DMS53 treated with DMSO at 0.1 percent for 48 hours (cell line): ENCODE results near the gene BLNK.

Source experiments
- DNase-seq: peaks from one replicate; lab custom pipeline; 2025; ENCODE audit not compliant: unreplicated experiment; lab: John Stamatoyannopoulos, UW

BLNK gene

DNA sequence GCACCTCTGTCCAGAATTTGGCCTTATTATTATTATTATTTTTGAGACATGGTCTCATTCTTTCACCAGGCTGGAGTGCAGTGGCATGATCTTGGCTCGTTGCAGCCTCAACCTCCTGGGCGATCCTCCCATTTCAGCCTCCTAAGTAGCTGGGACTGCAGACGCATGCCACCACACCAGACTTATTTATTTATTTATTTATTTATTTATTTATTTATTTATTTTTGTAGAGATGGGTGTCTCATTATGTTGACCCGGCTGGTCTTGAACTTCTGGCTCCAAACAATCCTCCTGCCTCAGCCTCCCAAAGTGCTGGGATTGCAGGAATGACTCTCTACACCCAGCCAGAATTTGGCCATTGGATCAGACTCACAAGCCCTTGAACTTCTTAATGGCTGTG lies 6.4 kb downstream of the BLNK start:
- DNase-seq, result no peak

DNA sequence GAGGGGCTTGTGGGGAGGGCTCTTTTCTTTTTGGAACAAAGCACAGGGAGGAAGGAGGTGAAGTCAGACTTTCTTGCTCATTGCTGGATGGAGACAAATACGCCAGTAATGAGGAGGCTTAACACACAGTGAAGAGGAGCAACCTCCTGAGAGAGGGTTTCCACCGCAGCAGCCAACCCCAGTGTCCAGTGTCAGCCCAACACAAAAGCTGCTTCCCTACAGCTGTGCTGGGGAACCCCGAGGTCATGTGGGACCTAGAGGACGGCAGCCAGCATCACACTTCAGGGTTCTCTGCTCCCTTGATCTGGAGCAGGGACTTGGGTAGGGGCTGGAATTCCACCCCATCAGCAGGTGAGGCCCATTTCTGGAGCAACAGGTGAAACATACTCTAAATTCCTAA lies 7.7 kb downstream of the BLNK start:
- DNase-seq, result no peak

DNA sequence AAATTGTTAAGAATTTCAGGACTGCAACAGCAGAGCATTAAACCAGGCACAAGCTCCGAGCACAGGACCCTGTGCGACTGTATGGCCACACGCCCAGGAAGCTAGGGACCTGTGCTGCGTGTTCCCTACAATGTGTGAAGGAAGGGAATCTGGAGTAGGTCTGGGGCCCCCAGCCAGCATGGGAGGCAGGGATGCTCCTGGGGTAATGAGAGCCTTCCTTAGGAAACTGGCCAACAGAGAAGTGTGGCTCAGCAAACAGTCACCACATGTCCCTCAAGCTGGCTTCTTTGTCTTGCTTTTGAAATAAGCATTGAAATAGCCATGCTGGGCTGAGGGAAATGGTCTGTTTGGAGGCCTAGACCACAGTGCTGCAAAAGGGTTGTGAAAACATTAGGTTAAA lies 8.2 kb downstream of the BLNK start:
- no peak for DNase-seq

DNA sequence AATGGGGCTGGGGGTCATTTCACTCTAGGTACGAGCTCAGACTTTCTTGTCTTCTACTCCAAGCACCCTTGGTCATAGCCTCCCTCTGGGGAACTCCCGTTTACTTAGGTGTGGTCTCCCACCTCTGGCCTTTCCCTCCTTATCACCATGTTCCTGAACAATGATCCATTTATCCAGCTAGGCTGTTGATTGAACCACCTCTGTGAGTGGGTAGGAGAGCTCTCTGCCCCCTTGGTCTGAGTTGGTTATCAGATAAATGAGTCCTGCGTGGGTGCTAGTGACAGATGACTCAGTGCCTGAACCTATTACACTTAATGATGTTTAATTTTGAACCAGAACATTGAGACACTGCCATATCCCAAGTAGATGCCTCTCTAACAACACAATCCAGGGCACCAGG lies 9.4 kb downstream of the BLNK start:
- DNase-seq, result no peak

DNA sequence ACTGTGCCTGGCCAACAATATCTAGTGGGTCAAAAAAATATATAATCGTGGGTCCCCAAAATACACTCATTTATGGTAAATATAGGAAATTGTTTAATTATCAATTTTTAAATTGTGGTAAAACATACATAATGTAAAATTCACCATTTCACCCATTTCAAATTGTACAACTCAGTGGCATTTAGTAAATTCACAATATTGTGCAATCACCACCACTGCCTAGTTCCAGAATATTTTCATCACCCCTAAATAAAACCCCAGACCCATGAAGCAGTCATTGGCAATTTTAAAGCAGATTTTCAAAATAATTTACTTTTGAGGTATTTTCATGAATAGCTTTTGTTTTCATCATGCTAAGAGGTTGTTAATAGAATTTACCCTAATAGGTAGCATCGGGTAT lies 10.2 kb downstream of the BLNK start:
- no peak for DNase-seq

DNA sequence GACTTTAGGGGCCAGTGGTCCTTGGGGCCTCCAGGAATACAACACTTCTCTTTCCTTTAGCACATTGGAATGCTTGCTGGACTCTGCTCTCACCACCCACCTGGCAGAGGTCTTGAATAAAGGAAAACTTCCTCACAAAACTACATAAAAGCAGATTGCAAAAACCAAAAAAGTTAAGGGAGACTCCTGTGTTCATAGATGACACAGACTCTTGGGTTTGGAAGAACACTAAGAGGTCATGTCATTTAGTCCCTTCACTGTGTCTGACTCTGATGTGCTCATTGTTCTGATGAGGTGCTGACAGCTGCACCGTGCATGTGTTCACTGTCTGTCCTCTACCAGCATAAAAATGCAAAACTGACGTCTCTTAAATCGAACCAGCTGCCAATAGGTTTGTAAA lies 11.4 kb downstream of the BLNK start:
- no peak for DNase-seq

DNA sequence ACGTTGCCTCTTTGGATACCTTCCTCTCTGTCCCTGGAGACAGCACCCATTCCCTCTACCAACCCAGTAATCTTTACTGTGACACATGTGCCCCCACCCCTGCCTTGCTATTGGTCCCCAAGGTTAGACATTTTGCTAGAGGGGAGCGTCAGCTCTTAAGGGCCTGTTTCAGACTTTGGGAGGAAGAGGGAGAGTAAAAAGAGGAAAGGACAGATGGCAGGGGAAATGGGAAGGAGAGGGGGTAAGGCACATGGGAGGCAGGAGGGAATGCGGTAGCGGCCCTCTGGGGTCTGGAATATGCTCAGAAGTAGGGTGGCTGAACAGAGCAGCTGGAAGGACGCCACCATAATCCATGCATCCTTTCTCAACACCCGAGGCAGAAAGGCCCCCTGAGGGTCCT lies 12.2 kb downstream of the BLNK start:
- DNase-seq, result no peak

DNA sequence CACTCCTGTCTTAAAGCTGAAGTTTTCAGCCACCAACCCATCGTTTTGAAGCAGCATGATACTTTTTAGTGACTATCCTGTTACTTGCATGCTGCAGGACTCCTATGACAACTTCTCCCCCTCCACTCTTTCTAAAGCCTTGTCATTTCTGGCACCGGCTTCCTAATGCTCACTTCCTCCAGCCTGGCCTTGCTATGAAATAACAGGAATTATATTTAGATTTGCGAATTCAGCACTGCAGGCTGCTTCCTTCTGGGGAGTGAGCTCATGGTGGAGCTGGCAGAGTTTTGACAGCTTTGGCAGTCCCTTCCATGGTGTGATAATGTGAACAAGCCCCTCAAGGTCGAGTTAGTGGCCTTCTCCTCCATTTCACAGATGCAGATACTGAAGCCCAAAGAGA lies 13.4 kb downstream of the BLNK start:
- no peak for DNase-seq

DNA sequence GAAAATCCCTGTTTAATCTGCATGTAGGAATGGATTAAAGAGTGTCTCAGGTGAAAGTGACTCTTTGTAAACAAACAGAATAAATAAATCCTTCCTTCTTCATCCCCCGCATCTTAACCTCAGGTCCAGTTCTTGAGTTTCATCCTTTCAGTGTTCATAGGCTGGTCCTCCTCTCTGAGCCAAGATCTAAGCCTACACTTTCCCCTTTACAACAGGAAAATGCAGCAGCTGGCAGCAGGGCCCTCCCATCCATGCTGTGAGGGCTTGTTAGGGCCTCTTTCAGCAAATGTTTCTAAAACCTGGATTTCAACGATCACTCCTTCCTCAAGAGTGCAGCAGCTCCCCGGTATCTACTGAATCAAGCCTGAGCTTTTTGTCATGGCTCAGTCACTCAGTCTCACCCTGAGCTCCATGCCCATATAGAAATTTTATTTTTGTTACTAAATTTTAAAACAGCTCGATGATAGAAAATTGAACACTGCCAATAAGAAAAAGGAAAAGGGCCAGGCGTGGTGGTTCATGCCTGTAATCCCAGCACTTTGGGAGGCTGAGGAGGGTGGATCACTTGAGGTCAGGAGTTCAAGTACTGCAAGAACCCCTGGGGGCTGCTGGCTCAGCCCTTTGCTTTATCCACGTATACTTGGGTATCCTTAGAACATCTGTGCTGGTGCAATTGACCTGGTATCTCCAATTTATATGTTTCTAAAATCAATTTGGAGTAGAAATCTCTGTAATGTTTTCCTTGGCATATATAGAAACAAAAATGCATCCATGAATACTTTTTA lies 15.6 kb downstream of the BLNK start:
- DNase-seq, result no peak

DNA sequence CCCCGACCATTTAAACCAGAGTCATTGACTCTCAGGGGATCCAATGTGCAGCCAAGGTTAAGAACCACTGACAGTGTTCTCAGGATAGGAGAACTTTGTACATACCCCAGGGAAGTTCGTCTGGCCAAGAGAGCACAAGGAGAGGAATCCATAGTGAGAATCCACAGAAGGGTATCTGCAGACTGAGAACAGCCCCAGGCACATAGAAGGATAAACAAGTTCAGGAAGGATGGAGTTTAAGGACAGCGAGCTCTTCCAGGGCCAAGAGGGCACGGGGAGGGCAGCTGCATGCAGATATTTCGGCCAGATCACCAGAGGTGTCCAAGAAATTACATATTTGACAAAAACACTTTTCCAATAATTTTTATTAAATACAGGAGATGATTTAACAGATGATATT lies 16.4 kb downstream of the BLNK start:
- no peak for DNase-seq

DNA sequence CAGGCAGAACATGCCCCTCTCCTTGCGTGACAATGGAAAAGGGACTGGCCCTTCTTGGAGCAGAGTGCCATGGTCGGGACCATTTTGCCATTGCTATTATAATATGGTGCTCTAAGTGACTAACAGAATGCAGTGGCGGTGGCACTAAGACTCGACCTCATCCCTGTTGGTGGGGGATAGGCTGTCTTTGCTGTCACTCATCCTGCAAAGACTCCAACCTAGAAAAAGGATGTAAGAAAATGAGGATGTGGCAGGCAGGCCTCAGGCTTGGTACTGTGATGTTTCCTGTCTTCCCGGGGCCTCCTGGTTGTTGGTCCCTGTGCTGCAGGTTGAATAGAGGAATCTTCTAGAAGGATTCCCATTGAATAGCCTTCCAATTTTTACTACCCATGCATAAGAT lies 18.6 kb downstream of the BLNK start:
- no peak for DNase-seq

DNA sequence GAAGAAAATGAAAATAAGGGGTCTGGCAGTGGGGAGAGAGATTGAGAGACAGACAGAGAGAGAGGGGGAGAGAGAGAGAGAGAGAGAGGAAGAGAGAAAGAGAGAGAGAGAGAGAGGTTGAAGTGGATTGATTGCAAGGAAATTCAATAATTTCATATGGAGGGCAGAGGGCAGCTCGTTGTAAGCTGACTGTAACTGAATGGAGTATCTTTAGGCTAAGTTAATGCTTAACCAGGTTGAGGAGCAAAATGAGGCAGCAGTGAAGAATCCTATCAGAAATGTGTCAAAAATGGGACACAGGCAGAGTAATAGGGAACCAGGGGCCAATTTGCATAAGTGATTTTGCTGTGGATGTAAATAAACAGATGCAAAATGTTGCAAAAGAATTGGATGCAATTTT lies 21.0 kb downstream of the BLNK start:
- peak; percentile 18 for DNase-seq

DNA sequence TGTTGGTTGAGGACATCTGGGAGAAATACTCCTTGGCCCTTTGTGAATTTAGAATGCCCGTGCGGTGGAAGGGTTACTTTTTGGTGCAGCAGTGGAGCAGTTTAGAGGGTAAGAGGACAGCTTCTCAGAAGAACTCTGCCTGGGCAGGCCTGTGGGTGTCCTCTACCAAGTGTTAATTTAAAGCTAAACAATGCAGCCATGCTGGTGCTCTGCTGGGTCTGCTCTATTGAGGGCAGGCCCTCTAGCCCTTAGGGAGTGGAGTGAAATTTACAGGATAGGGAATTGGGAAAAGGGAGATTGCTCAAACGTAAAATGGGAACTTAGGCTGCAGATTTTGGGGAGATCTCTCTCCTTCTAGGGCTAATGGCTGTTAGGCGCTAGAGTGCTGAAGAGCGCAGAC lies 22.1 kb downstream of the BLNK start:
- DNase-seq, result no peak

DNA sequence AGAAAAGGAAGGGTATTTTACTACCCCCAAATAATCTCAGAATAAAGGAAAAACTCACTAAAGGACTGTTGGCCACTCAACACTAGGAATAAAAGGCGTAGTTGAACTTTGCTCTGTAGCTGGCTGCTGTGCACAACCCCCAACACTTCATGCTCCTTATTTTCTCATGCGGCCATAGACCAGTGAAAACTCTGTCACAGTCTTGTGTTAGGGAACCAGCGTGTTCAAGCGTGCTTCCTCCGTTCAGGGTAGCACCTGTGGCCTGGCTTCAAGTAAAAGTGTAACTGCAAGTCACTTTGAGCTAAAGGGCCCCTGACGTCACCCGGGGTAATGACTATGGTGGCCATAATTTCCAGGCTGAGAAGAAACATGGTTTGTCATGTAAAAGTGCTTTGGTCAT lies 27.0 kb downstream of the BLNK start:
- DNase-seq, result peak; percentile 79

DNA sequence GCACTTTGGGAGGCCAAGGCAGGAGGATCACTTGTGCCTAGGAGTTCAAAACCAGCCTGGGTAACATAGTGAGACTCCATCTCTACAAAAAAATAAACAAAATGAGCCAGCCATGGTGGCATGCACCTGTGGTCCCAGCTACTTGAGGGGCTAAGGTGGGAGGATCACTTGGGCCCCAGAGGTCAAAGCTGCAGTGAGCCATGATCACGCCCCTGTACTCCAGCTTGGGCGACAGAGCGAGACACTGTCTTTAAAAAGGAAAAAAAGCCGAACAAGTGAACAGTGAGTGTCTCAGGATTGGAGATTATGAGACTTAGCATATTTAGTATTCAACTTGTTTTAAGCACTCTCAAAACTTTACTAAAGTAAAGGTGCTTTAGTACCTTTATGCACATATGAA lies 28.1 kb downstream of the BLNK start:
- DNase-seq, result no peak

DNA sequence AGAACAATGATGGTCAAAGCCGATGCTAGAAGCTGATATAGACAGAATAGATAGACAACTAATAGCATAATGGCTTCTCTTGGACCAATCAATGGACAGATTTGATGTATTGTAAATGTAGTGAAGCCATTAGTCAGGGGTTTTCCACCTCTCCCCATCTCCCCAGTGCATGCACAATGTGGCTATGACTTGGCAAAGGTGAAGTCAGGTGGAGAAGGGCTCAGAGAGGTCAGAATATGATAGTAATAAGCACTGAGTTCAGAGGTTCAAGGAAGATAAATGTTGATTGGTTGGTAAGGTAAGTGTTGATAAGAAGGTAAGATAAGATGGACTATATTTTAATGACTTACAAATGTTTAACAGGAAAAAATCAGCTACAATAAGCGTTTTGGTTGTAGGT lies 28.5 kb downstream of the BLNK start:
- no peak for DNase-seq

DNA sequence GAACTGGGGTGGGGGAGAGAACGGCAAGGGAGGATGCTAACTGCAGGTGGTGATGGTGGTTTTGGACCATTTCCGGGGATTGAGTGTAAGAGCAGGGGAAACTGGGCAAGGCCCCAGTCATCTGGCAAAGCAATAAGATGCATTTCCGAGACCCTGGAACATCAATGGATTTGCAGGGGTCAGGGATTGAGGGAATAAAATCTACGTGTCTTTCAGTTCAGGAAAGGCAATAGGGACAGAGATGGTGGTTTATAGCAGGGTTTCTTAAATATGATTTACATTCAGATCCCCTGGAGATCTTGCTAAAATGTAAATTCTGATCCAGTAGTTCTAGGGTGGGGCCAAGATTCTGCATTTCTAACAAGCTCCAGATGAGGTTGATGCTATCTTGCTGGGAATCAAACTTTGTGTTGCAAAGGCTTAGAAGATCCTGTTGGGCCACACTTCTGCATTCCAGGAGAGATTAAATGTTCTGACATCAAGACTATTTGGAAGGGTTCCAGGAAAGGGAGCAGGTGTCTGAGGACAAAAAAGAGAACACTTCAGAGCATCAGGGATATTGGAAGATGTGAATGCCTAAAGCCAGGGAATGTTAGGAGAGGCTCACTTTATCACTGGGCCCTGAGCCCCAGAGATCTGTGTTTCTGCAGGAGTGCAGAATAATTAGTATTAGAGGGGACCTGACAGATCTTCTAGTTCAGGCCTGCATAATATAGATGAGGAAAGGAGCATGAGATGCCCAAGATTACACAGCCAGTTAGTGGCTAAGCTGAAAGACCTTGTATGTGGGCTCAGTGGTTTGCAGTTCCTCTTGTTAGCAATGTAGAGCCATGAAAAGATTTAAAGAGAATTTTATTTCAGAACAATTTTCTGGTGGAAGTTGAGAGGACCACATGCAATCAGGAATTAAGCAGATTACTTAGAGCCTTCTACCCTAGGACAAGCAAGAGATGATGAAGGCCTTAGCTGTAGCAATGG lies 32.4 kb downstream of the BLNK start:
- peak; percentile 45 for DNase-seq

DNA sequence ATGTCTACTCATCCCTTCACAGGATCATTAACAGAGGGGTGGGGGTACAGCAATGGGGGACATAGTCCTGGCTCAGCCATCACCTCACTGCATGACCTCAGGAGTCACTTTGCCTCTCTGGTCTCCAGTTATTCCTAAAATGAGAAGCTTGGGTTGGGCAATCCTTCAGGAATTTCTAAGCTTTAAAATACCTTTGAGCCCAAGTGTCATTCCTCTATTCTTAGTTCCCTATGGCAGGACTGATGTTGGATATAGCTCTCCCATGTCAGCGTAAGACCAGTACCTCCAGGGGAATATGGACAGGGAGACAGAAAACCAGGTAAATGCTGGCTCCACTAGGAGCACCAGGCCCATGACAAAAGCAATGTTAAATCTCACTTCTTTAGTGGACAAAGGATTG lies 34.5 kb downstream of the BLNK start:
- DNase-seq, result no peak

DNA sequence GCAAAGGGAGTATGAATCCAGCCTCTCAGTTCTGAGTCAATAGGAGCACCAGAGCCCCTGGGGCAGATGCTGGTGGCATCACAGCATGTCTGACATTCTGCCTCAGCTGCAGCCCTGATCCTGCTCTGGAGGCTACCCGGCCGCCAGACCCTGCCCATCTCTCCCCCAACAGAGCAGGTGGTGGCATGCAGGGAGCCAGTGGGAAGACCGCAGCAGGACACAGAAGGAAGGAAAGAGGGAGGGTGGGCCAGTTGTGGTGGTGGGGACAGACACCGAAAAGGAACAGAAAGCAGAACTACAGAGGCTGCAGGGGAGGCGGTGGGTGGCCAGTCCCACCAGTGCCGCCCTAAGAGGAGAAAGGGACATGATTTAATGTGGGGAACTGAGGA lies 35.3 kb downstream of the BLNK start:
- DNase-seq, result no peak

DNA sequence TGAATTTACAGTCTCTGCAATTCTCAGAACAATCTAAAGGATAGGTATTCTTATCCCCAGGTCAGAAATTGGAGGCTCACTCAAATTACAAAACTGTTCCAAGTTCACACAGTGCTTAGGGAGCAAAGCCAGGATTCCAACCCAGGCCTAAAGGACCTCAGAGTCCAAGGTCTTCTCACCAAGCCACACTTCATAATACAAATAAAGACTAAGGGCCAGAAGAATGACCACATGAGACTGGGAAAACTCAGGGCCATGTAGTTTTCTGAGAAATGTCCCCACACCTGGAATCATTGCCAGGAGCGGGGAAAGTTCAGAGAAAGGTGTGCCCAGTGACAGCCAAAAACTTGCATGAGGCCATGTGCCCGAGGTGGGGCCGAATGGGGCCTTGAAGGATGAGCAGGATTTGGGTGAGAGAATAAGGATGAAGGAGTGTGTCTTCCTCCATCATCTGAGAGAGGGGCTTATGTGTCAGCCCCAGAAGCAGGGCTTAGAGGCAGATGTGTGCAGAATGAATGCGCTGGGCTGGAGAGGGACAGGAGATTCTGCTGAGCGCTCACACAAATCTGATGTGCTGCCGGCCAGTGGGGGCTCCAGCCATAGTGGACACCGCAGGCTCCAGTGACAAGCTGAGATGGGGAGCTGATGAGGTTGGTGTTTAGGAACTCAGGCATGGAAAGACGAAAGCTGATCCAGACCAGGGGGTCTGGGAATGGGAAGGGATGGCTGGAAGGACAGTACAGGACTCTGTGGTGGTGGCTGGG lies 35.9 kb downstream of the BLNK start:
- no peak for DNase-seq

DNA sequence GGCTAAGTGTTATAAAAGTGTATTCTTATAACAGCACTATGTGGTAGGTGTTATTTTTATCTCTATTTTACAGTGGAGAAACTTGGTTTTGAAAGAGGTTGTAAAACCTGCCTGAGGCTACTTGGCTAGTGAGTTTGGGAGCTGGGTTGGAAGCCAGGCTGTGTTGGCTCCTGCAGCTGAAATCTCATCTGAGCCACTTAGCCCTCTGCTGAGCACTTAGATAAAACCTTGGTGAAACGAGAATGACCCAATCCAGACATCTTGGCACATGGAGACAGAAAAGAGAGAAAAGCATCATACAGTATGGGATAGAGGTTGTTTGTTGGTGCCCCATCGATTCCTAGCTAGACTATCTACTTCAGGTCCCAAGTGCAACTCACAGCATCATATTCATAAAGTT lies 37.4 kb downstream of the BLNK start:
- DNase-seq, result no peak

DNA sequence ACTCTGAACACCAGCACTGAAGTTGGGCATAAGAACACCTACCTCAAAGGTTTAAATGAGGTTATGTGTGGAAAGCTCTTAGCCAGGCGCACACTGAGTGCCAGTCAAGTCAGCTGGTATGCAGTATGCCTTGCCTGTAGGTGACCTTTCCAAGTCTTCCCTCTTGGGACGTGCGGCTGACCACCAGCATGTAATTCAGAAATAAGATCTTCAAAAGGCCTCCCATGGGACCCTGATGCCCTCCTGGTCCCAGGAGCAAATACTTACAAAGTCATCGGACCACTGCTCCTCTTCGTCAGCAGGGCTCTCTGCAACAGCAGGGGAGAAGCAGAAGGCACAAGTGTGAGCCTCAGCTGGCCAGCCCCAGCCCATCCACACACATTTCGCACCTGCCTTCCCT lies 40.8 kb downstream of the BLNK start:
- DNase-seq, result no peak
